Measurements from ENCODE around the gene FSTL4. TPM values are rescaled to one million over a fixed set of nuclear protein-coding genes. Genes with fewer than 3 reads are reported as not detected.

FSTL4 gene
- total RNA-seq, 1 donor from 2014 or later = not detected

GRCh38 chr5:133511653-133512235, 100.6 kb downstream of the FSTL4 start:
- intact Hi-C loops (cut with micrococcal nuclease) = no loop called here
- no peaks in the 10 kb centered on the region for H3K36me3 ChIP-seq
- DNase-seq = no peak
- no peaks in the 10 kb centered on the region for H3K4me1 ChIP-seq
- no peak overlapping the region for H3K4me3 ChIP-seq
- no peak overlapping the region for H3K27ac ChIP-seq (replicated peaks)
- no peaks in the 10 kb centered on the region for H3K9me3 ChIP-seq (replicated peaks)
- TF ChIP-seq, protein P1, sequence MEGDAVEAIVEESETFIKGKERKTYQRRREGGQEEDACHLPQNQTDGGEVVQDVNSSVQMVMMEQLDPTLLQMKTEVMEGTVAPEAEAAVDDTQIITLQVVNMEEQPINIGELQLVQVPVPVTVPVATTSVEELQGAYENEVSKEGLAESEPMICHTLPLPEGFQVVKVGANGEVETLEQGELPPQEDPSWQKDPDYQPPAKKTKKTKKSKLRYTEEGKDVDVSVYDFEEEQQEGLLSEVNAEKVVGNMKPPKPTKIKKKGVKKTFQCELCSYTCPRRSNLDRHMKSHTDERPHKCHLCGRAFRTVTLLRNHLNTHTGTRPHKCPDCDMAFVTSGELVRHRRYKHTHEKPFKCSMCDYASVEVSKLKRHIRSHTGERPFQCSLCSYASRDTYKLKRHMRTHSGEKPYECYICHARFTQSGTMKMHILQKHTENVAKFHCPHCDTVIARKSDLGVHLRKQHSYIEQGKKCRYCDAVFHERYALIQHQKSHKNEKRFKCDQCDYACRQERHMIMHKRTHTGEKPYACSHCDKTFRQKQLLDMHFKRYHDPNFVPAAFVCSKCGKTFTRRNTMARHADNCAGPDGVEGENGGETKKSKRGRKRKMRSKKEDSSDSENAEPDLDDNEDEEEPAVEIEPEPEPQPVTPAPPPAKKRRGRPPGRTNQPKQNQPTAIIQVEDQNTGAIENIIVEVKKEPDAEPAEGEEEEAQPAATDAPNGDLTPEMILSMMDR (IDR thresholded peaks at IDR 0.05; ENCODE audit: borderline replicate concordance) = no peak
- H3K27me3 ChIP-seq (ENCODE audit: low read depth) = peaks cover 36% of the 10 kb centered on the region

- H3K4me1 ChIP-seq = no peaks in the 10 kb centered on the region
- H3K27ac ChIP-seq (replicated peaks) = no peak overlapping the region
- TF ChIP-seq, protein P1 (IDR thresholded peaks at IDR 0.05; ENCODE audit: borderline replicate concordance) = no peak
- H3K4me3 ChIP-seq = no peak overlapping the region
- no peak for DNase-seq
- H3K9me3 ChIP-seq (replicated peaks) = no peaks in the 10 kb centered on the region
- intact Hi-C loops (cut with micrococcal nuclease) = no loop called here
- H3K27me3 ChIP-seq (ENCODE audit: low read depth) = peaks cover 36% of the 10 kb centered on the region
- no peaks in the 10 kb centered on the region for H3K36me3 ChIP-seq
Observed at GRCh38 chr5:133510634-133511262, 101.6 kb downstream of the FSTL4 start.

GRCh38 chr5:133509742-133510079, 102.6 kb downstream of the FSTL4 start:
- TF ChIP-seq, protein P1 (IDR thresholded peaks at IDR 0.05; ENCODE audit: borderline replicate concordance) = no peak
- H3K27ac ChIP-seq (replicated peaks) = no peak overlapping the region
- H3K9me3 ChIP-seq (replicated peaks) = no peaks in the 10 kb centered on the region
- no peak overlapping the region for H3K4me3 ChIP-seq
- H3K4me1 ChIP-seq = no peaks in the 10 kb centered on the region
- H3K36me3 ChIP-seq = no peaks in the 10 kb centered on the region
- no peak for DNase-seq
- peaks cover 37% of the 10 kb centered on the region for H3K27me3 ChIP-seq (ENCODE audit: low read depth)
- intact Hi-C loops (cut with micrococcal nuclease) = no loop called here

DNA sequence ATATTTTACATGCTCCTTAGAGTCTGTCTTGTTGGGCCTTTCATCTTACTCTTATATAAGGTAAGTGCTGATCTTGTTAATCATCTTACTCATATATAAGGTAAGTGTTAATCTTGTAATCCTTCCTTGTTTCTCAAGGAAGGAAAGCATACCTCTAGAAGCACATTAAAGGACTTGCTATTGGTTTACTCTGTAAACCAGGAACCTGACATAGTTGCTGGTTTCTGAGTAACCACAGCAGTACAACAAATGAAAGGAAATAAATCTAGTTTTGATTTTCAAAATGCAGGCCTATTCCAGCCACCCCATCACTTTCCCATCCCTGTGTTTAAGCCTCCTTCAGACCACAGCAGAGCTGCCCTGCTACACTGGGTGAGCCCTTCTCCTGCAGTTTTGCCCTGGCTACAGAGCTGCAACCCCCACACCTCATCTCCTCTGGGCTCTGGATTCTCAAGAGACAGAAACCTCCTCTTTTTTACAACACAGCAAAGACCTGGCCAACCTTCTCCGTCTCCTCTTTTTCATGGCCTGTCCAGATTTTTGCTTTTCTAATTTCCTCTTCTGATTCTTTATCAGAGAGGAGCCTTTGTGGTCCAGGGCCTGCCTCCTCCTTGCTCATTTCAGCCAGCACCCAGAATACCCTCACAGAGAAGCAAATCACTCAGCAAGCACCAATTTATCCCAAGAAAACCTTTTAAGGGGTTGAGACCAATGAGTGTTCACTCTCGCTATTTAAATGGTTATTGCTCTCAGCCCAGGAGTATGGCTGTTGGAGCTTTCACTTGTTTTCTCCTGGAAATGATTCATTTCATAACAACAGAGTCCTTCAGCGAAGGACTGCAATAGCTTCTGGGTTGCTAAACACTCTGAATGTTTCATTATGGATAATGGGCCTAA, 103.2 kb downstream of the FSTL4 start:
- H3K36me3 ChIP-seq = no peaks in the 10 kb centered on the region
- no peaks in the 10 kb centered on the region for H3K4me1 ChIP-seq
- intact Hi-C loops (cut with micrococcal nuclease) = no loop called here
- TF ChIP-seq, protein P1 (IDR thresholded peaks at IDR 0.05; ENCODE audit: borderline replicate concordance) = no peak
- H3K9me3 ChIP-seq (replicated peaks) = no peaks in the 10 kb centered on the region
- no peak for DNase-seq
- H3K4me3 ChIP-seq = no peak overlapping the region
- H3K27ac ChIP-seq (replicated peaks) = no peak overlapping the region
- H3K27me3 ChIP-seq (ENCODE audit: low read depth) = peaks cover 43% of the 10 kb centered on the region

DNA sequence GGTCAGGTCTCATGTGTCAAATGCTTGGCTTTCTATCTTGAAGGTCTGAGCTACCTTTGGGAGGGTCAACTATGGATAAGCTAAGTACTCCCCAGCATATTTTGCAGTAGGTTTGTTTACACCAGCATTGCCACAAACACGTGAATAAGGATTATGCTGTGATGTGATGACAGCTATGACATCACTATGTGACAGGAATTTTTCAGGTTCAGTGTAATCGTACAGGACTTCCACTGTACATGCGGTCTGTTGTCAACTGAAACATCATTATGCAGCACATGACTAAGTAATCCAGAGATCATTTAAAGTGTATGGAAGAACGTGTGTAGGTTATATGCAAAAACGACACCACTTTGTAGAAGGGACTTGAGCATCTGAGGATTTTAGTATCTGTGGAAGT, 104.0 kb downstream of the FSTL4 start:
- intact Hi-C loops (cut with micrococcal nuclease) = no loop called here

More for the DNA sequence above, 104.0 kb downstream of the FSTL4 start:
- no peaks in the 10 kb centered on the region for H3K4me1 ChIP-seq
- no peak overlapping the region for H3K4me3 ChIP-seq
- peaks cover 48% of the 10 kb centered on the region for H3K27me3 ChIP-seq (ENCODE audit: low read depth)
- DNase-seq = no peak
- no peak overlapping the region for H3K27ac ChIP-seq (replicated peaks)
- H3K36me3 ChIP-seq = no peaks in the 10 kb centered on the region
- no peaks in the 10 kb centered on the region for H3K9me3 ChIP-seq (replicated peaks)
- TF ChIP-seq, protein P1 (IDR thresholded peaks at IDR 0.05; ENCODE audit: borderline replicate concordance) = no peak
